Kidney tubule cell (primary cell): ENCODE measurements around the gene TMEM218.

Experiments used
- DNase-seq: peaks from one replicate; pipeline ENCODE4 v3.0.0-alpha.2; 2018; ENCODE audit warnings: low spot score

Gene TMEM218

DNA sequence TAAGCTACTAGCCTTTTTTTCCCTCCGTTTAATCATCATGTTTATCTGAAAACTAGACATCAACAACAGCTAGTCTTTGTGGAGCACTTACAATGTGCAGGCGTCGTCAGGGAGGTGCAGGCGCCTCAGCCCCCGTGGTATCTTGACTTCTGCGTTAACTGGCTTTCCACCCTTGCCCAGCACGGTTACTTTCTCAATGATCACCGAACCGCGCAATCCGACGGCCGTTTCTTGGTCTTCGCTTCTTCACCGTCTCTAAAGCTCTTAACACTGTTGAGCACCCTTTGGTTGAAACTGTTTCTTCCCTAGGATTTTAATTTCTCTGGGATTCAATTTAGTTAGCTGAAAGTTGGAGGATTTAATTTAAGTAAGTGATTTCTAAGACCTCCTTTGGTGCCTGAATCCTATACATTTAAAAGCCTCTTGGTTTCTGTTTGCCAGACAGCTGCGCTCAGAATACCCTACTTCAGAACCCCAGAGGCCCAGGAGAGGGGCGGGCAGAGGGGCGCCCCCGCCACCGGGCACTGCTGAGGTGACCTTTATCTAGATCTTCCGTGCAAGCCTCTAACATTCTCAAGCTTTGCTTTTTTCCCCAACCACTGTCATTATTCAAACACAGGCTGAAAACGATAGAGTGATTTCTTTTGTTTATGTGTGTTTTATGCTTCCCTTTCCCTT lies 18.0 kb upstream of the TMEM218 start:
- DNase-seq: no peak

DNA sequence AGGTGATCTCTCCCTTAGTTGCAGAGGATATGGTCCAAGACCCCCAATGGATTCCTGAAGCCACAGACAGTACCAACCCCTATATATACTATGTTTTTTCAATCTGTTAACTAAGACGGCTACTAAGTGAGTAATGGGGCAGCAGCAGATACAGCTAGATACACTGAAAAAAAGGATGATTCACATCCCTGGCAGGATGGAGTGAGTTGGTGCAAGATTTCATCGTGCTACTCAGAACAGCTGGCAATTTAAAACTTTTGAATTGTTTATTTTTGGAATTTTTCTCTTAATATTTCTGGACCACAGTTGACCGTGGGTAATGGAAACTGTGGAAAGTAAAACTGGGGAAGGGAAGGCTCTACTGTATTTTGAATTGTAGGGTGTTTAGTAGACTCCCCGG lies 17.0 kb upstream of the TMEM218 start:
- DNase-seq: no peak

DNA sequence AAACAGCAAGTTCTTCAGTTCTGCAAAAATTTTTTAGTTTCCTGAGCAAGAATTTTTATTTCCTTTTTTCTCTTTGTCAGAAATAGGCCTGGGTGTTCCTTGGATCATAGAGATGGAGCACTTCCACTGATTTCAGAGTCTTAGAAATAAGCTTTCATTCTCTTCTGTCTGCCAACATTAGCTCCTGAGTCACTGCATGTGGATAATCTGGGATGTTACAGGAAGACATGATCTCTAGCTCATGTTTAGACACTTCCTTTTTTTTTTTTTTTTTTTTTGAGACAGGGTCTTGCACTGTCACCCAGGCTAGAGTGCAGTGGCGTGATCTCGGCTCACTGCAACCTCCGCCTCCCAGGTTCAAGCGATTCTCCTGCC lies 13.2 kb upstream of the TMEM218 start:
- no peak for DNase-seq

GRCh38 chr11:125123947-125124617 lies 12.7 kb upstream of the TMEM218 start:
- peak; percentile 58 for DNase-seq

DNA sequence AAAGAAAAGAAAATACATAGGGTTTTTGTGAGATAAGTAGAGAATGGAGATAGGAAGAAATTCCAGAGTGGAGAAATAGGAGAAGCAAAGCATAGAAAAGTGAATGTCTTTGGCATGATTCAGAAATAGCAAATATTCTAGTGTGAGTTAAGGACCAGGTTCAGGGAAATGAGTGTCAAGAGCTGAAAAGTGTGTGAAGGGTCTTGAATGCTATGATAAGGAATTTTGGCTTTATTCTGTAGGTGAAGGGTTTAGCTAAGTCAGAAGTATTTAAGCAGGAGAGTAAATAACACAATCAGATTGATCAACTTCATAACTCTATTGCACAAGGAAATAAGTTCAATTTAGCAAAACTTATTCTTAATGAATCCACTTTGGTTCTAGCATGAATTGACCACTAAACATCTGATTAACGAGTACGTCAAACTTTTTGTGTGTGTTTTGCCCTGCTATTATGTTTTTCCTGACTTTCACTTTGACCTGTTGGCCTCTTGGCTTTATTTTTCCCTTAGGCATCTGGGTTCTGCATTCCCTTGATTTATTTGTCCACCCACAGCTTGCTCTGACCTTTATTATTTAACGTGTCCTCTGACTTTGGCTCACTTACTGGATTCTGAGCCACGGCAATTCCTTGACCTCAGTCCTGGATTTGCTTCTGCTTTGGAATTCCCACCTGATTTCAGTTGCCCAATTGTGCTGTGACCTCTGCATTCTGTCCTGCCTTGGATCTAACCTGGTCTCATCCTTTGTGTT lies 11.9 kb upstream of the TMEM218 start:
- no peak for DNase-seq

GRCh38 chr11:125117429-125117828 lies 6.0 kb upstream of the TMEM218 start:
- no peak for DNase-seq

- DNase-seq: no peak
These were observed 3.1 kb upstream of the TMEM218 start for GRCh38 chr11:125114518-125114917.

DNA sequence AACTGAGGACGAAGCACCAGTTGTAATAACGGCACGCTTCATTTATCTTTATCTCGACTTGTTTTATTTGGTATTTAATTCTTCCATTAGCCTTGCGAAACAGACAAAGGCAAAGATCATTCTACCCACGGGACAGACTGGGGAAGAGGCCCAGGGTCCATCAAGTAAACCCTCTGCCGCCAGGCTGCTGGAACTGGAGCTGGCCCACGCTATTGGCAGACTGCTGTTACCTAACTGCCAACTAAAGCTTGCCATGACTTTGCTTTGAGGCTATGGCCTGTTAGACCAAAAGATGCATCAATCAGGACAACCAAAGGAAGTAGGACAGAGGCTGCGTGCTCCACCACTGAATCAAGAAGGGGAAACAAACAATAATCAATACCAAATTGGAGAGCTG lies 780 bp upstream of the TMEM218 start:
- DNase-seq: no peak

DNA sequence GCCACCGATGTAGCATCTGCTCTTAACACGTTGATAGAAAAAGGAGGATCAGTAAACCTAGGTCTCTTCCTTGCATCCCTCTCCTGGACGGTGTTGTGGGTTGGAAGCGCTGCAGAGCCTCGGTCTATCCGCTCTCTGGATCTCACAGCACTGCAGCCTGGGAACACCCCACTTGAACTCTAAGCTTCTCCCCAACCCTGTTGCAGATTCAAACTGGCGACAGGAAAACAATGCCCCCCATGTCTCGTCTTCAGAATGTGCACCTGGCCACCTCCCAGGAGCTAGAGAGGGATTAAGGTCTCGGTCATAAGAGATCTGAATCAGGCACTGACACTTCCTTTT lies 454 bp downstream of the TMEM218 start:
- DNase-seq: no peak

- DNase-seq: peak; percentile 14
These were observed 920 bp downstream of the TMEM218 start for GRCh38 chr11:125110506-125110905.

DNA sequence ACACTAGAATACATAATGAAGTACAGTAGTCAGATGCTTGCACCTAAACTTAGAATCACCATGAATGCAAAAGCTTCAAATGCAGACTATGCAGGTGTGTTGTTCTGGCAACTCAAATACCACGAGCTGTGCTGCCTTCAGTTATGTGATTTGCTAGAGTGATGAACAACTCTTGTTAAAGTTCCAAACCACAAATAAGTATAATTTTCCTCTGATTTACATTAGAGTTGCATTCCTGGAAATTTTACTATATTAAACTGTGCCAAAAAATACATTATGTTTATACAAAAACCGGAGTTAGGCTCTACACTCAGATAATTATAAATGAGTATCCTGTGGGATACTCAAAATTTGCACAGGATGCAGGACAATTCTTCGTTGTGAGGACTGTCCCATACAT lies 3.0 kb downstream of the TMEM218 start:
- DNase-seq: no peak

DNA sequence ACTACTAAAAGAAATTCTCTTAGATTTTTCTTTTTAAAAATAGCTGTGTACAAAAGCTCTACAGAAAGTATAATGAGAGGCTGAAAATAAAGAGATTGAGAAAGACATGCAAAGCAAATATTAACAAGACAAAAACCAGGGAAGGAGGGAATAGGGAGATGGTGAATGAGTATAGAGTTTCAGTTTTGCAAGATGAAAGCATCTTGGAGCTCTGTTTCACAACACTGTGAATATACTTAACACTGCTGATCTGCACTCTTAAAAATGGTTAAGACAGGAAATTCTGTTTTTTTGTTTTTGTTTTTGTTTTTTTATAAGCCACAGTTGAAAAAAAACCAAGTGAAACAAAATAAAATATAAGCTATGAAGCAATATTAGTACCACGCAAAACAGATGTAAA lies 5.5 kb downstream of the TMEM218 start:
- no peak for DNase-seq

GRCh38 chr11:125102510-125102909 lies 8.9 kb downstream of the TMEM218 start:
- DNase-seq: no peak

DNA sequence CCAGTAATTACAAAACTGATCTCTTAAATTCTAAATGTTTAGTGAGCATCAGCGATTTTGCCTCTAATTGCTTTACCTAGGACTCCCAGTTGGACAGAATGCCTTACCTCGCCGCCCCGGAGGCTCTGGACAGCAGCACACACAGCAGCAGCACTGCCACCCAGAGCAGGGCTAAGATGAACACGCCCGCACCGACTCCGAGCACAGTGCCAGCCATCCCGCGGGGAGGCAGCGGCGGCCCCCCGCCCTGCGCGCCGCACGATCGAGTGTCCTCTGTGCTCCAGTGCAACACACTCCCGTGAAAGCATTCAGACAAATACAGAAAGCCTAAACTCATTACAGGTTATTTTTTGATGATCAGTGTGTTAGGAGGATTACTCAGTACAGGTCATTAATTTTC lies 9.4 kb downstream of the TMEM218 start:
- no peak for DNase-seq

- no peak for DNase-seq
These were observed 9.8 kb downstream of the TMEM218 start for GRCh38 chr11:125101596-125101995.

- no peak for DNase-seq
These were observed 11.3 kb downstream of the TMEM218 start for GRCh38 chr11:125100136-125100535.

DNA sequence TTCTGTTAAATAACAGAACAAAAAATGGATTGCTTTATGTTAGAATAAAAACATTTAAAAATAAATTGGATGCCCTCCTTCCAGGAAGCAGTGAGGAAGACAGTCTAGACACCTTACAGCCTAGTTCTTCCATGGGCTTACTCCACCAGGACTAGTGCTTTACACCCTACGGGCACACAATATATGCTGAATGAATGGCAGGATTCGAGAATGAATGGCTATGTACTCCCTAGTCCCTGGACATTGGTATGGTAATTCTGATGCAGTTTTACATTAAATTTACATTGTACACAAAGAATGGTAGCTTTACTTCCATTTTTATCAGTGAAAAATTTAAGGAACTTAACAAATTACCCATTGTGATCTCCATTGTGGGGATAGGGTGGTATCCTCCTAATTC lies 16.7 kb downstream of the TMEM218 start:
- no peak for DNase-seq

DNA sequence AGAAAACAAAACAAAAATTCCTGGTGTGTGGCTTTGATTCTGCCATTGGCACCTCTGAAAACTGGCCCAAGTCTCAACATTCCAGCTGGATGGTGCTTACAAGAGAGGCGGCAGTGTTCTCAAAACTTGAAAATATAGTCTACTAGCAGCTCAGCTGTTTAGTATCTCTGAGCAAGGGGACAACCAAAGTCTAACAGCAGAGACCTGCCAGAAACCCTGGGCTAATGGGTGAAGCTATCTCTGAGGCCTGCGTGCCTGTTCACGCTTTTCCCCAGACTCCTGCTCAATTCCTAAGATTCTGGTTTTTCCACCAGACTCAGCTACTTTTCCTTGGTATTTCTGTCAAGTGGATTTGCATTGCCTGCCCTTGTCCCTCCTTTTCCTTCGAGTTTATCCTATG lies 17.9 kb downstream of the TMEM218 start:
- DNase-seq: no peak

- DNase-seq: no peak
These were observed 18.8 kb downstream of the TMEM218 start for GRCh38 chr11:125092669-125093068.

DNA sequence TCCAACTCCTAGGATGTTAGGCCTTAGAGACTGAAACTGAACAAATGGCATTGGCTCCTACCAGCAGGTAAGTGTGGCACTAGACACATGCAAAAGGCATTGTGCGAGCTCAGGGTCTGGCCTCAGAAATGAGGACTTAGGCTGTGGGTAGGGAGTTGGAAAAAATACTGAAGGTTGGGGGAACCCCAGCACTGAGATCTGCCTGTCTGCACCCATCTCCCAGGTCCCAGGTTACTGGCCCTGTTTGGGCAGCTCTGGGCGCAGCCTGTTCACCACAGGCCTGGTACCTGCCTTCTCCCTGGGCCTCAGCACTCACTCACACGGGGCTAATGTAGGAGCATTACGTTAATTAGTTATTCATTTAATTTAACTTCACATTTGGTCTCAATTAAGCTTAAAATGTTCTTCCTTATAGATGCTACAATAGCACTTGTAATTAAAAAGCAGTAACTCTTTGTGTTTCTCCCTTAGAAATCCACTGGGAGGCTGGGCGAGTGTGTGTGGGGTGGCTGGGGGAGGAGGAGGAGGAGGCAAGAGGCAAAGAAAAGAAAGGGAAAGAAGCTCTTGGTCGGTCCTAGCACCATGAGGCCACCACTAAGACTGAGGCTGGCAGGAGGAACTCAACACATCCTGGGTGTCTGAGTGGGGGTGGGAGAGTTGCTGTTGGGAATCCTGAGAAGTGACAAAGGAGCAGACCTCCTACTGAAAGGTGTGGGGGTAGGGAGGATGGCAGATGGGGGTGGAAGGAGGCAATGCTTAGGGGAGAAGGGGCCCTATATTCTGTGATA lies 19.4 kb downstream of the TMEM218 start:
- no peak for DNase-seq

DNA sequence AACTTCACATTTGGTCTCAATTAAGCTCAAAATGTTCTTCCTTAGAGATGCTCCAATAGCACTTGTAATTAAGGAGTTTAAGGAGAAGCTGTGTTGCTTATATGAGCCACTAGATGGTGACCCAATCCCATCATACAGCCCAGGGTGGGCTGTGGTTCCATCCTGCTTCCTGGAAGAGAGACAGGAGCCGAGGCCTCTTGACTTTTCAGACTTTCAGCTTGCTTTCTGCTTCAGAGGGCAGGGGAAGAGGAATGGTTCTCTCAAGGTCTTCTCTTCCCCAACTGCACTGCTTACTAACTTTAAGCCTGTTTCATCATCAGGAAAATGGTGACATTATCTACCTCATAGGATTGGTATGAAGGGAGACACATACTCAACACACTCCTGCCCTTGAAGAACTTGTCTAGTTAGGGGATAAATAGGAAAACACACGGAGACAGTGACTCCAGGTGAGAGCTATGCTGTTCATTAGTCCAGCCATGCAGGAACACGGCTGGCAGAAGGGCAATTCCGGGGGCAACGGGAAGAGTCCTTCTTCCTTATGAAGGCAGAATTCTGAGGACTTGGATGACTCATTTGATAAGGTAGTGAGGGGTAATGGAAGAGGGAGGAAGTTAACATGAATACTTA lies 20.1 kb downstream of the TMEM218 start:
- DNase-seq: peak; percentile 94

DNA sequence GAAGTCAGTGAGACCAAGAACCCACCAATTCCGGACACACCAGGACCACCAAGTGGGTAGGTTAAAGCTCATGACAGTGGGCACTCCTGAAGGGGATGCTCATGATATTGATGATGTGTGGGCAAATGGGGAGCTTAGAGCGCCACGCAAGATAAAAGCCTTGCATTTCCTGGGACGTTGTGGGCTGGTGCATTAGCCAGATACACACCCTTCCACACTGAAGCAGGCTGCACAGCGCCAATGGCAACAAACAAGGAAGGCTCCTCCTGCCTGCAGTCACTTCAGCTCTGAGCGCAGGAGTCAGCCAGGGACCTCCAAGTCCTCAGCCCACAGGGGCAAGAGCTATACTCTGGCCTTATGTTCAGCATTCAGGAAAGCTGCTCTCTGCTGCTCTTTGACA lies 20.6 kb downstream of the TMEM218 start:
- DNase-seq: no peak
